ENCODE results near the gene NUDT8.

- TF ChIP-seq, protein P1, sequence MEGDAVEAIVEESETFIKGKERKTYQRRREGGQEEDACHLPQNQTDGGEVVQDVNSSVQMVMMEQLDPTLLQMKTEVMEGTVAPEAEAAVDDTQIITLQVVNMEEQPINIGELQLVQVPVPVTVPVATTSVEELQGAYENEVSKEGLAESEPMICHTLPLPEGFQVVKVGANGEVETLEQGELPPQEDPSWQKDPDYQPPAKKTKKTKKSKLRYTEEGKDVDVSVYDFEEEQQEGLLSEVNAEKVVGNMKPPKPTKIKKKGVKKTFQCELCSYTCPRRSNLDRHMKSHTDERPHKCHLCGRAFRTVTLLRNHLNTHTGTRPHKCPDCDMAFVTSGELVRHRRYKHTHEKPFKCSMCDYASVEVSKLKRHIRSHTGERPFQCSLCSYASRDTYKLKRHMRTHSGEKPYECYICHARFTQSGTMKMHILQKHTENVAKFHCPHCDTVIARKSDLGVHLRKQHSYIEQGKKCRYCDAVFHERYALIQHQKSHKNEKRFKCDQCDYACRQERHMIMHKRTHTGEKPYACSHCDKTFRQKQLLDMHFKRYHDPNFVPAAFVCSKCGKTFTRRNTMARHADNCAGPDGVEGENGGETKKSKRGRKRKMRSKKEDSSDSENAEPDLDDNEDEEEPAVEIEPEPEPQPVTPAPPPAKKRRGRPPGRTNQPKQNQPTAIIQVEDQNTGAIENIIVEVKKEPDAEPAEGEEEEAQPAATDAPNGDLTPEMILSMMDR (IDR thresholded peaks at IDR 0.05), result no peak
- TF ChIP-seq POLR2A (IDR thresholded peaks at IDR 0.05; ENCODE audit: low read depth), result no peak
These were observed 20.1 kb upstream of the NUDT8 start for GRCh38 chr11:67649634-67650510.

All from esophagus muscularis mucosa (tissue), 3 donors.